Embryonic facial prominence (tissue), 1 donor: ENCODE data around the gene PNMA8B.
A peak's percentile ranks its signal among the peaks of the same experiment; 100 is the strongest.
"Not testable (repeated sequence)": the region's sequence is repeated elsewhere in the genome, so short reads cannot be mapped to it uniquely, and the experiment has no call there.

Experiments used
- DNase-seq: peaks from one replicate; pipeline ENCODE4 v3.0.0-alpha.2; 2016; ENCODE audit errors: extremely low spot score

Gene PNMA8B

GRCh38 chr19:46495786-46496099 is at the start of gene PNMA8B:
Gene PNMA8B, minus strand, starts transcription at chr19:46495867. Its CDS starts 402 bp downstream, at chr19:46495465.
- peak; percentile 61 for DNase-seq

- DNase-seq, result no peak
Observed at GRCh38 chr19:46544651-46545050, 49.0 kb upstream of the PNMA8B start.

GRCh38 chr19:46542428-46543230 is 47.0 kb upstream of the PNMA8B start:
- peak; percentile 51 for DNase-seq

GRCh38 chr19:46537136-46538097 is 41.8 kb upstream of the PNMA8B start:
- DNase-seq, result no peak

- DNase-seq, result no peak
Observed at GRCh38 chr19:46536391-46536790, 40.7 kb upstream of the PNMA8B start.

- no peak for DNase-seq
Observed at GRCh38 chr19:46533621-46534081, 38.0 kb upstream of the PNMA8B start.

- DNase-seq, result peak; percentile 25
Observed at GRCh38 chr19:46533078-46533620, 37.5 kb upstream of the PNMA8B start.

- no peak for DNase-seq
Observed at GRCh38 chr19:46530636-46531035, 35.0 kb upstream of the PNMA8B start.

- peak; percentile 56 for DNase-seq
Observed at GRCh38 chr19:46529622-46530451, 34.2 kb upstream of the PNMA8B start.

- DNase-seq, result no peak
Observed at GRCh38 chr19:46528601-46529590, 33.2 kb upstream of the PNMA8B start.

GRCh38 chr19:46526801-46527200 is 31.1 kb upstream of the PNMA8B start:
- DNase-seq, result not testable (repeated sequence)

- no peak for DNase-seq
Observed at GRCh38 chr19:46524308-46524707, 28.6 kb upstream of the PNMA8B start.

- not testable (repeated sequence) for DNase-seq
Observed at GRCh38 chr19:46522988-46523387, 27.3 kb upstream of the PNMA8B start.

GRCh38 chr19:46521241-46521868 is 25.7 kb upstream of the PNMA8B start:
- no peak for DNase-seq

- DNase-seq, result no peak
Observed at GRCh38 chr19:46520616-46521015, 24.9 kb upstream of the PNMA8B start.

- no peak for DNase-seq
Observed at GRCh38 chr19:46517471-46517870, 21.8 kb upstream of the PNMA8B start.

GRCh38 chr19:46515879-46516350 is 20.2 kb upstream of the PNMA8B start:
- no peak for DNase-seq

GRCh38 chr19:46515290-46515609 is 19.6 kb upstream of the PNMA8B start:
- no peak for DNase-seq

- DNase-seq, result no peak
Observed at GRCh38 chr19:46514589-46515289, 19.1 kb upstream of the PNMA8B start.
